B cell (primary cell): ENCODE measurements around the gene JPH2. TPM values are rescaled to one million over a fixed set of nuclear protein-coding genes. Genes with fewer than 3 reads are reported as not detected.

Experiments
- ATAC-seq: fragments of 200-7000 bp; cut with Tn5 transposase; one replicate; pipeline ENCODE4 v1.10.0; 2021; ENCODE audit warnings: low read depth, mild to moderate bottlenecking, moderate number of reproducible peaks, moderate library complexity
- CTCF ChIA-PET: fragments of 350-600 bp; sonication (Branson Sonifier 250); formaldehyde crosslinking; loops from one replicate; lab custom pipeline; 2021; ENCODE audit warnings: antibody characterized with exemption, inconsistent platforms; lab: Charles Lee
- POLR2A ChIA-PET: fragments of 350-600 bp; sonication (Branson Sonifier 250); formaldehyde crosslinking; loops from one replicate; lab custom pipeline; 2021; ENCODE audit warnings: antibody characterized with exemption; lab: Charles Lee
- DNase-seq: peaks from one replicate; pipeline ENCODE4 v3.0.0; 2013
- H2AFZ ChIP-seq: 2 replicates; pipeline ENCODE4 v1.6.1; 2012; ENCODE audit warnings: mild to moderate bottlenecking, low read depth, low read length; ENCODE audit not compliant: insufficient read depth, poor library complexity, severe bottlenecking
- H3K27ac ChIP-seq, 2 donors: 1 replicate in 1 of 2; 2 replicates in 1 of 2; pipeline ENCODE4 v1.5.1; 2012 to 2013; ENCODE audit warnings: low read length in 2 of 2, mild to moderate bottlenecking in 2 of 2, moderate library complexity in 1 of 2
- H3K27me3 ChIP-seq, 4 experiments: fragments of 200-600 bp in 1 of 4; sonication (generic) in 1 of 4; replicated peaks in 1 of 4; 1 replicate in 2 of 4; 2 replicates in 2 of 4; pipeline versions ENCODE4 v1.6.1 to v1.7.0; 2013 to 2016; ENCODE audit warnings: low read length in 3 of 4, mild to moderate bottlenecking in 2 of 4, mixed read lengths in 1 of 4, moderate library complexity in 1 of 4; ENCODE audit not compliant: insufficient read depth in 4 of 4, control insufficient read depth in 3 of 4; ENCODE audit errors: control extremely low read depth in 1 of 4
- H3K36me3 ChIP-seq, 2 experiments: replicated peaks in 1 of 2; 1 replicate in 1 of 2; 2 replicates in 1 of 2; pipeline versions ENCODE4 v1.6.1 to v1.7.1; 2013; ENCODE audit warnings: low read length in 1 of 2; ENCODE audit not compliant: insufficient read depth in 2 of 2, control insufficient read depth in 1 of 2; ENCODE audit errors: control extremely low read depth in 1 of 2, extremely low read depth in 1 of 2
- H3K4me1 ChIP-seq, 2 donors: fragments of 200-600 bp in 1 of 2; sonication (generic) in 1 of 2; 1 replicate in 1 of 2; 2 replicates in 1 of 2; pipeline versions ENCODE4 v1.5.1 to v1.6.1; 2013 to 2017; ENCODE audit warnings: low read length in 2 of 2; ENCODE audit not compliant: control insufficient read depth in 2 of 2, insufficient read depth in 2 of 2
- H3K4me2 ChIP-seq: replicated peaks from 2 replicates; pipeline ENCODE3; 2012; ENCODE audit warnings: mild to moderate bottlenecking, low read depth, low read length; ENCODE audit not compliant: poor library complexity, severe bottlenecking
- H3K4me3 ChIP-seq, 5 experiments: fragments of 200-600 bp in 1 of 5; sonication (generic) in 1 of 5; 1 replicate in 3 of 5; 2 replicates in 2 of 5; pipeline versions ENCODE4 v1.5.1 to v1.7.0; 2011 to 2016; ENCODE audit warnings: low read length in 4 of 5, mild to moderate bottlenecking in 4 of 5, low read depth in 2 of 5, control low read depth in 1 of 5, moderate library complexity in 1 of 5; ENCODE audit not compliant: insufficient read depth in 1 of 5; ENCODE audit errors: control extremely low read depth in 1 of 5, extremely low read depth in 1 of 5
- H3K79me2 ChIP-seq: fragments of 200-600 bp; sonication (generic); one replicate; pipeline ENCODE4 v1.6.0; 2016; ENCODE audit warnings: low read length; ENCODE audit not compliant: control insufficient read depth, insufficient read depth
- H3K9ac ChIP-seq: fragments of 200-600 bp; sonication (generic); 2 replicates; pipeline ENCODE4 v1.6.1; 2017; ENCODE audit warnings: mild to moderate bottlenecking, low read length, moderate library complexity
- H3K9me3 ChIP-seq, 3 donors: one replicate each; pipeline versions ENCODE4 v1.6.1 to v1.7.1; 2013; ENCODE audit warnings: low read length in 2 of 3; ENCODE audit not compliant: control insufficient read depth in 2 of 3, insufficient read depth in 1 of 3; ENCODE audit errors: control extremely low read depth in 1 of 3
- H4K20me1 ChIP-seq: 2 replicates; pipeline ENCODE4 v1.6.0; 2012; ENCODE audit warnings: mild to moderate bottlenecking, low read length; ENCODE audit not compliant: insufficient read depth, control insufficient read depth, poor library complexity, severe bottlenecking
- H3K27ac Mint-ChIP-seq: one replicate; pipeline ENCODE4 v1.8.0; 2021; ENCODE audit warnings: mixed read lengths
- H3K27me3 Mint-ChIP-seq: one replicate; pipeline ENCODE4 v1.8.0; 2021; ENCODE audit warnings: mixed read lengths
- H3K4me1 Mint-ChIP-seq: one replicate; pipeline ENCODE4 v1.8.0; 2021; ENCODE audit warnings: mixed read lengths
- H3K4me3 Mint-ChIP-seq: one replicate; pipeline ENCODE4 v1.8.0; 2021; ENCODE audit warnings: mixed read lengths
- H3K9me3 Mint-ChIP-seq: one replicate; pipeline ENCODE4 v1.8.0; 2022; ENCODE audit warnings: mixed read lengths; ENCODE audit not compliant: insufficient read depth
- EZH2 ChIP-seq: IDR thresholded peaks from 2 replicates; pipeline ENCODE4 v1.6.1; 2012; ENCODE audit warnings: borderline replicate concordance, low read depth, mild to moderate bottlenecking, moderate library complexity, low read length; ENCODE audit not compliant: insufficient read depth, poor library complexity, severe bottlenecking
- WGBS: methylation state at CpG from one replicate; pipeline ENCODE4 v1.1.5; 2013; ENCODE audit warnings: missing lambda C conversion rate; ENCODE audit not compliant: insufficient coverage; 5-methylcytosine and 5-hydroxymethylcytosine counted together
- intact Hi-C: fragments of 100-400 bp; cut with micrococcal nuclease; formaldehyde crosslinking; loops from one replicate; pipeline ENCODE4 v1.10.0; 2022
- polyA plus RNA-seq: library from polyadenylated mRNA; depleted of rRNA; stranded (reverse); fragments of >200 nt; gene quantifications from 2 replicates; pipeline ENCODE4 v1.2.3, GENCODE V29; 2012
- total RNA-seq, 2 donors: library from RNA; stranded (reverse); fragments of 120-200 nt in 1 of 2; gene quantifications; 1 replicate in 1 of 2; 2 replicates in 1 of 2; pipeline versions ENCODE4 v1.2.3 to v1.2.4, GENCODE V29; 2013 to 2022
- TF ChIP-seq, protein P1 (sequence below): fragments of 200-600 bp; IDR thresholded peaks from one replicate; pipeline ENCODE4 v1.8.0; 2022; ENCODE audit warnings: antibody characterized with exemption, mild to moderate bottlenecking

JPH2 gene
- total and polyA plus RNA-seq, 2 donors (not counting 1 experiment from before 2014, with no cell fraction given): 0.10 TPM; not detected in 1

DNA sequence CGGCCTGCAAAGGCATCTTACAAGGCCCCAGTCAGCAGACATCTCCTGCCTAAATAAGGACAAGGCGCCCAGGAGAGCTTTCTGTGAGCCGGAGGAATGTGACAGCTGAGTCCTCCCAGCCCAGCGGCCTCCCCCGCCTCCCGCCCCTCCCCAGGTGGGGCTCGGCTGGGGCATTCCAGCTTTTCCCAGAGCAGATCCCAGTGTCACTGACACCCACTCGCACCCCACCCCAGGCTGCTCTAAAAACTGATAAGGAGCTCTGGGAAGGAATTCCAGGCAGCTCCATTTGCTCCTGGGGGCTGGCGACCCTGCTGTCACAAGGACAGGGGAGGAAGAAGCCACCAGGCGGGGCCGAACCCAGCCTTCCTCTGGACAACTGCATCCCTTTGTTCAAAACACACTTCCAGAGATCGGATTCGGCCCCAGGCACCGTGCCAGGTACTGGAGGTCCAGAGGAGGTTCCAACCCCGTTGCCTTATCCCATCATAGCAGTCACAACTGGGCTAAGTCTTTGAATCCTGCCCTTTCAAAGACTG is 49.7 kb downstream of the JPH2 start:
- Histone ChIP-seq H3K9ac (no peak overlapping the region), H3K4me2 (no peak overlapping the region), H3K36me3 (no peaks in the 10 kb centered on the region), H4K20me1 (no peaks in the 10 kb centered on the region), H3K9me3 (no peaks in the 10 kb centered on the region), H3K27me3 (peaks cover 0 to 21% (median 4%) of the 10 kb centered on the region in 4 experiments), H3K27ac (no peak overlapping the region), H3K4me1 (no peaks in the 10 kb centered on the region), H2AFZ (no peak overlapping the region), H3K79me2 (no peaks in the 10 kb centered on the region), H3K4me3 (no peak overlapping the region)
- no peak for ATAC-seq
- TF ChIP-seq EZH2: no peak
- TF ChIP-seq, protein P1, sequence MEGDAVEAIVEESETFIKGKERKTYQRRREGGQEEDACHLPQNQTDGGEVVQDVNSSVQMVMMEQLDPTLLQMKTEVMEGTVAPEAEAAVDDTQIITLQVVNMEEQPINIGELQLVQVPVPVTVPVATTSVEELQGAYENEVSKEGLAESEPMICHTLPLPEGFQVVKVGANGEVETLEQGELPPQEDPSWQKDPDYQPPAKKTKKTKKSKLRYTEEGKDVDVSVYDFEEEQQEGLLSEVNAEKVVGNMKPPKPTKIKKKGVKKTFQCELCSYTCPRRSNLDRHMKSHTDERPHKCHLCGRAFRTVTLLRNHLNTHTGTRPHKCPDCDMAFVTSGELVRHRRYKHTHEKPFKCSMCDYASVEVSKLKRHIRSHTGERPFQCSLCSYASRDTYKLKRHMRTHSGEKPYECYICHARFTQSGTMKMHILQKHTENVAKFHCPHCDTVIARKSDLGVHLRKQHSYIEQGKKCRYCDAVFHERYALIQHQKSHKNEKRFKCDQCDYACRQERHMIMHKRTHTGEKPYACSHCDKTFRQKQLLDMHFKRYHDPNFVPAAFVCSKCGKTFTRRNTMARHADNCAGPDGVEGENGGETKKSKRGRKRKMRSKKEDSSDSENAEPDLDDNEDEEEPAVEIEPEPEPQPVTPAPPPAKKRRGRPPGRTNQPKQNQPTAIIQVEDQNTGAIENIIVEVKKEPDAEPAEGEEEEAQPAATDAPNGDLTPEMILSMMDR: no peak
- intact Hi-C loops: no loop called here
- Mint-ChIP-seq H3K27ac (no peak overlapping the region), H3K27me3 (peaks cover 37% of the 10 kb centered on the region), H3K4me1 (no peaks in the 10 kb centered on the region), H3K4me3 (no peak overlapping the region), H3K9me3 (no peaks in the 10 kb centered on the region)
- CTCF ChIA-PET: no interaction called here
- POLR2A ChIA-PET: no interaction called here
- 53% methylated on average over 6 of the region's 15 CpGs for WGBS
- no peak for DNase-seq

DNA sequence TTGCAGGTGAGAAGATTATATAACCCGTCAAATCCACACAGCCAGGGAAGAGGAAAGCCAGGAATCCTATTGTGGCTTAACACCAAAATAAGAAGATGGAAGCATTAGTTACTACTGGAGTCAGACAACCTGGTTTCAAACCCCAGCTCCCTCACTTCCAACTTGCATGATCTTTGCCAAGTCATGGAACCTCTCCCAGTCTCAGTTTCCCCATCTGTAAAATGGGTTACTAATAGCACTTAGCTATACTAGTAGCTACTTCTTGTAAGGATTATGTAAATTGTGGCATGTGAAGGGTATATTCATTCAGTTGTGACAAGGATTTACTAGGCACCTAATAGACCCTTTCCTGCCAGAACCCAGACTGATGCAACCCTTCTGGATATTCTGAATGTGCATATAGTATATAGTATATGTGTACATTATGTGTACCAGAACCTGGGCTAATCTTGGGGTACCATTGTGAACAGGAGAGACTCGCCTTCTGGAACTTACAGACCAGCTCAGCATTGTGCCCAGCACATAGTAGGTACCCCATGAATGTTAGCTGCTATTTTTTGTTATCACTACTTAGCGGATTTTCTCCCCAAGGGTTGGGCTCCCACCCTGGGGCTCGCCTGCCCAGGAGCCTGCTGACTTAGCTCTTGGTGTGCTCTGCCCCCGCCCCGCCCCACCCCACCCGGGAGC is 50.3 kb downstream of the JPH2 start:
- POLR2A ChIA-PET: no interaction called here
- intact Hi-C loops: no loop called here
- Mint-ChIP-seq H3K27ac (no peak overlapping the region), H3K9me3 (no peaks in the 10 kb centered on the region), H3K4me1 (no peaks in the 10 kb centered on the region), H3K4me3 (no peak overlapping the region), H3K27me3 (peaks cover 37% of the 10 kb centered on the region)
- H3K4me2 ChIP-seq: no peak overlapping the region
- no peak overlapping the region for H3K4me3 ChIP-seq
- no peak overlapping the region for H3K9ac ChIP-seq
- no peaks in the 10 kb centered on the region for H3K4me1 ChIP-seq
- no peaks in the 10 kb centered on the region for H3K36me3 ChIP-seq
- H2AFZ ChIP-seq: no peak overlapping the region
- no peaks in the 10 kb centered on the region for H3K79me2 ChIP-seq
- no peaks in the 10 kb centered on the region for H3K9me3 ChIP-seq
- CTCF ChIA-PET: no interaction called here
- no peak for DNase-seq
- no peak for ATAC-seq
- H4K20me1 ChIP-seq: no peaks in the 10 kb centered on the region
- TF ChIP-seq EZH2: no peak
- TF ChIP-seq, protein P1: no peak
- WGBS: 78% methylated on average over 5 of the region's 7 CpGs
- peaks cover 0 to 19% (median 4%) of the 10 kb centered on the region in 4 experiments for H3K27me3 ChIP-seq
- H3K27ac ChIP-seq: no peak overlapping the region
